OCI-M1 (cell line): ENCODE results near the gene TCEAL4.
"Not testable (repeated sequence)": the region's sequence is repeated elsewhere in the genome, so short reads cannot be mapped to it uniquely, and the experiment has no call there.

Source experiments
- DNase-seq: peaks from one replicate; lab custom pipeline; 2025; lab: John Stamatoyannopoulos, UW

Gene TCEAL4

GRCh38 chrX:103592295-103592694 lies 7.0 kb downstream of the TCEAL4 start:
- not testable (repeated sequence) for DNase-seq

- DNase-seq, result not testable (repeated sequence)
These were observed 9.9 kb downstream of the TCEAL4 start for GRCh38 chrX:103595202-103595601.

GRCh38 chrX:103607364-103608305 lies 22.3 kb downstream of the TCEAL4 start, which contains the start of gene TCEAL3:
Gene TCEAL3 (plus strand): TSS chrX:103607963. CDS start chrX:103609065, 1,102 bp downstream.
- no peak for DNase-seq

- no peak for DNase-seq
These were observed 23.1 kb downstream of the TCEAL4 start for GRCh38 chrX:103608306-103608963.

GRCh38 chrX:103610282-103610681 lies 25.0 kb downstream of the TCEAL4 start:
- DNase-seq, result no peak

- no peak for DNase-seq
These were observed 28.1 kb downstream of the TCEAL4 start for GRCh38 chrX:103613362-103613890.

- no peak for DNase-seq
These were observed 29.7 kb downstream of the TCEAL4 start for GRCh38 chrX:103614999-103615398.

- no peak for DNase-seq
These were observed 30.6 kb downstream of the TCEAL4 start for GRCh38 chrX:103615781-103616371.

- no peak for DNase-seq
These were observed 31.4 kb downstream of the TCEAL4 start for GRCh38 chrX:103616676-103617186.

GRCh38 chrX:103624111-103624510 lies 38.8 kb downstream of the TCEAL4 start:
- no peak for DNase-seq

GRCh38 chrX:103626855-103627254 lies 41.5 kb downstream of the TCEAL4 start:
- DNase-seq, result no peak

GRCh38 chrX:103628386-103629317 lies 43.3 kb downstream of the TCEAL4 start, which contains the start of gene TCEAL1:
Gene TCEAL1 (plus strand): TSS chrX:103628975. CDS start chrX:103629917, 942 bp downstream.
- DNase-seq, result peak; percentile 67

GRCh38 chrX:103629318-103630170 lies 44.2 kb downstream of the TCEAL4 start:
- DNase-seq, result peak; percentile 76

GRCh38 chrX:103630171-103630511 lies 44.8 kb downstream of the TCEAL4 start:
- DNase-seq, result no peak

GRCh38 chrX:103631145-103631544 lies 45.8 kb downstream of the TCEAL4 start:
- no peak for DNase-seq

- no peak for DNase-seq
These were observed 50.1 kb downstream of the TCEAL4 start for GRCh38 chrX:103635436-103635835.
